CD4-positive, alpha-beta T cell (primary cell): ENCODE results near the gene H2BW1. TPM values are rescaled to one million over a fixed set of nuclear protein-coding genes. Genes with fewer than 3 reads are reported as not detected.
"Not testable (repeated sequence)": the region's sequence is repeated elsewhere in the genome, so short reads cannot be mapped to it uniquely, and the experiment has no call there.

Experiments used
- ATAC-seq: fragments of 200-7000 bp; cut with Tn5 transposase; one replicate; pipeline ENCODE4 v1.10.0; 2022; ENCODE audit warnings: mild to moderate bottlenecking; ENCODE audit not compliant: poor library complexity
- CTCF ChIA-PET: fragments of 350-600 bp; sonication (Branson Sonifier 250); formaldehyde crosslinking; loops from one replicate; lab custom pipeline; 2021; ENCODE audit warnings: antibody characterized with exemption, inconsistent platforms; lab: Charles Lee
- POLR2A ChIA-PET: fragments of 350-600 bp; sonication (Branson Sonifier 250); formaldehyde crosslinking; loops from one replicate; lab custom pipeline; 2021; ENCODE audit warnings: antibody characterized with exemption, inconsistent platforms; lab: Charles Lee
- DNase-seq, 14 experiments: peaks; one replicate each; pipeline ENCODE4 v3.0.0-alpha.2; 2013 to 2020; ENCODE audit warnings: mixed read lengths in 2 of 14
- H3K27ac ChIP-seq, 2 donors: one replicate each; pipeline versions ENCODE4 v1.5.1 to v1.7.0; 2013; ENCODE audit warnings: low read length in 2 of 2, low read depth in 1 of 2, mild to moderate bottlenecking in 1 of 2
- H3K27me3 ChIP-seq, 2 experiments: 1 replicate in 1 of 2; 2 replicates in 1 of 2; pipeline versions ENCODE4 v1.6.1 to v1.7.0; 2013; ENCODE audit warnings: low read length in 2 of 2, control low read depth in 1 of 2, mild to moderate bottlenecking in 1 of 2, moderate library complexity in 1 of 2; ENCODE audit not compliant: insufficient read depth in 2 of 2, control insufficient read depth in 1 of 2
- H3K36me3 ChIP-seq: one replicate; pipeline ENCODE4 v1.6.1; 2013; ENCODE audit warnings: low read length, control low read depth; ENCODE audit not compliant: insufficient read depth
- H3K4me1 ChIP-seq: one replicate; pipeline ENCODE4 v1.6.1; 2013; ENCODE audit warnings: low read length, control low read depth; ENCODE audit not compliant: insufficient read depth
- H3K4me3 ChIP-seq: one replicate; pipeline ENCODE4 v1.5.1; 2013; ENCODE audit warnings: mild to moderate bottlenecking, low read length, moderate library complexity
- H3K9me3 ChIP-seq, 2 experiments: 1 replicate in 1 of 2; 2 replicates in 1 of 2; pipeline versions ENCODE4 v1.6.1 to v1.7.0; 2013; ENCODE audit warnings: low read length in 2 of 2, mild to moderate bottlenecking in 2 of 2, control low read depth in 1 of 2, moderate library complexity in 1 of 2; ENCODE audit not compliant: control insufficient read depth in 1 of 2, insufficient read depth in 1 of 2
- H3K27ac Mint-ChIP-seq: one replicate; pipeline ENCODE4 v1.8.0; 2020; ENCODE audit warnings: mixed read lengths
- H3K27me3 Mint-ChIP-seq: one replicate; pipeline ENCODE4 v1.8.0; 2021; ENCODE audit warnings: mixed read lengths
- H3K36me3 Mint-ChIP-seq: one replicate; pipeline ENCODE4 v1.8.0; 2021; ENCODE audit warnings: low read depth, mixed read lengths
- H3K4me1 Mint-ChIP-seq: one replicate; pipeline ENCODE4 v1.8.0; 2021; ENCODE audit warnings: low read depth, mixed read lengths
- H3K4me3 Mint-ChIP-seq: one replicate; pipeline ENCODE4 v1.8.0; 2020; ENCODE audit warnings: mild to moderate bottlenecking, mixed read lengths
- H3K9me3 Mint-ChIP-seq: one replicate; pipeline ENCODE4 v1.8.0; 2020; ENCODE audit warnings: mixed read lengths
- CTCF ChIP-seq: fragments of 200-600 bp; IDR thresholded peaks from one replicate; pipeline ENCODE4 v1.8.0; 2022; ENCODE audit warnings: antibody characterized with exemption, mild to moderate bottlenecking
- intact Hi-C, 2 experiments: fragments of 100-400 bp; cut with DNase I in 1 of 2; cut with micrococcal nuclease in 1 of 2; formaldehyde crosslinking; loops; one replicate each; pipeline versions ENCODE4 v1.15.1 to v1.9.0; 2023 to 2025; cut with DNase I, micrococcal nuclease
- polyA plus RNA-seq, 2 donors: library from polyadenylated mRNA; unstranded; fragments of 120-200 nt; gene quantifications; one replicate each; pipeline ENCODE4 v1.2.1, GENCODE V29; 2013
- total RNA-seq, 174 experiments: library from RNA in 2 of 174; stranded (reverse) in 2 of 174; gene quantifications; one replicate each; pipeline ENCODE4 v1.2.3 and lab custom pipeline; 2021 to 2026

Gene H2BW1
- not detected for total RNA-seq
- polyA plus RNA-seq (2013, experiment 1 of 2): not detected
- not detected for polyA plus RNA-seq (2013, experiment 2 of 2)
- 0 to 0.06 (median 0) reads per million in 172 experiments for total RNA-seq (lab: John Stamatoyannopoulos, UW)

- intact Hi-C loops: no loop called here
- DNase-seq: no peak
- Histone ChIP-seq H3K4me1 (no peaks in the 10 kb centered on the region), H3K36me3 (no peaks in the 10 kb centered on the region), H3K9me3 (no peaks in the 10 kb centered on the region), H3K27ac (no peak within 1 kb of the TSS), H3K27me3 (peaks cover 0 to 3% of the 10 kb centered on the region in 2 experiments), H3K4me3 (no peak within 1 kb of the TSS)
- H3K27me3 Mint-ChIP-seq: no peaks in the 10 kb centered on the region
- no peaks in the 10 kb centered on the region for H3K4me1 Mint-ChIP-seq
- ATAC-seq: no peak
- ChIA-PET CTCF (no interaction called here), POLR2A (no interaction called here)
- no peaks in the 10 kb centered on the region for H3K36me3 Mint-ChIP-seq
- H3K9me3 Mint-ChIP-seq: no peaks in the 10 kb centered on the region
- TF ChIP-seq CTCF: no peak
- H3K27ac Mint-ChIP-seq: no peak within 1 kb of the TSS
- H3K4me3 Mint-ChIP-seq: no peak within 1 kb of the TSS
Observed at GRCh38 chrX:104013606-104014005, at the start of gene H2BW1. Gene H2BW1, minus strand, starts transcription at chrX:104013708. Its CDS starts 132 bp downstream, at chrX:104013576.

- H3K9me3 Mint-ChIP-seq, H3K27me3 Mint-ChIP-seq, H3K27ac Mint-ChIP-seq, H3K36me3 Mint-ChIP-seq, H3K4me1 Mint-ChIP-seq, intact Hi-C loops, H3K27ac ChIP-seq, POLR2A ChIA-PET, H3K4me3 Mint-ChIP-seq, H3K27me3 ChIP-seq, H3K4me1 ChIP-seq, H3K4me3 ChIP-seq, H3K9me3 ChIP-seq, DNase-seq, H3K36me3 ChIP-seq, CTCF ChIA-PET, ATAC-seq: not testable (repeated sequence)
Observed at GRCh38 chrX:104062636-104063035, 49.1 kb upstream of the H2BW1 start.

- H3K9me3 Mint-ChIP-seq, H3K9me3 ChIP-seq, H3K36me3 Mint-ChIP-seq, POLR2A ChIA-PET, H3K4me3 ChIP-seq, H3K27ac ChIP-seq, H3K27me3 Mint-ChIP-seq, DNase-seq, H3K27ac Mint-ChIP-seq, H3K36me3 ChIP-seq, H3K4me1 ChIP-seq, H3K27me3 ChIP-seq, intact Hi-C loops, ATAC-seq, H3K4me1 Mint-ChIP-seq, CTCF ChIA-PET, H3K4me3 Mint-ChIP-seq: not testable (repeated sequence)
Observed at GRCh38 chrX:104054956-104055355, 41.4 kb upstream of the H2BW1 start.

GRCh38 chrX:104047171-104047570 is 33.7 kb upstream of the H2BW1 start:
- Mint-ChIP-seq H3K4me3 (no peak overlapping the region), H3K27me3 (peaks cover 12% of the 10 kb centered on the region), H3K9me3 (no peaks in the 10 kb centered on the region), H3K36me3 (no peaks in the 10 kb centered on the region), H3K4me1 (no peaks in the 10 kb centered on the region), H3K27ac (no peak overlapping the region)
- H3K27me3 ChIP-seq: no peaks in the 10 kb centered on the region
- no peak overlapping the region for H3K4me3 ChIP-seq
- intact Hi-C loops: no loop called here
- ChIA-PET CTCF (no interaction called here), POLR2A (no interaction called here)
- TF ChIP-seq CTCF: no peak
- ATAC-seq (no peak), DNase-seq (no peak)
- H3K4me1 ChIP-seq: no peaks in the 10 kb centered on the region
- no peak overlapping the region for H3K27ac ChIP-seq
- H3K36me3 ChIP-seq: no peaks in the 10 kb centered on the region
- no peaks in the 10 kb centered on the region for H3K9me3 ChIP-seq
